ENCODE measurements around the gene CAAP1.
"Not testable (repeated sequence)": the region's sequence is repeated elsewhere in the genome, so short reads cannot be mapped to it uniquely, and the experiment has no call there.

The CAAP1 gene

DNA sequence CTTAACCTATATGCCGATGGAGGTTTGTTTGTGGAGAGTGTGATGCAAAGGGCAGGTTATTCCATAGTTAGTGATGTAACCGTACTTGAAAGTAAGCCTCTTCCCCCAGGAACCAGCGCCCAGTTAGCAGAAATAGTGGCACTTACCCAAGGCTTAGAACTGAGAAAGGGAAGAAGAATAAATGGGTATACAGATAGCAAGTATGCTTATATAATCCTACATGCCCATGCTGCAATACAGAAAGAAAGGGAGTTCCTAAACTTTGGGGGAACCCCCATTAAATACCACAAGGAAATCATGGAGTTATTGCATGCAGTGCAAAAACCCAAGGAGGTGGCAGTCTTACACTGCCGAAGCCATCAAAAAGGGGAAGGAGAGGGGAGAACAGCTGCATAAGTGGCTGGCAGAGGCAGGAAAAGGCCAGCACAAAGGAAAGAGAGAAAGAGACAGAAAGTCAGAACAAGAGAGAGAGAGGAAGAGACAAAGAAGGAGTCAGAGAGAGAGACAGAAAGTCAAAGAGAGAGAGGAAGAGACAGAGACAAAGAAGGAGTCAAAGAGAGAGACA lies 64.1 kb downstream of the CAAP1 start:
- not testable (repeated sequence) for DNase-seq

DNA sequence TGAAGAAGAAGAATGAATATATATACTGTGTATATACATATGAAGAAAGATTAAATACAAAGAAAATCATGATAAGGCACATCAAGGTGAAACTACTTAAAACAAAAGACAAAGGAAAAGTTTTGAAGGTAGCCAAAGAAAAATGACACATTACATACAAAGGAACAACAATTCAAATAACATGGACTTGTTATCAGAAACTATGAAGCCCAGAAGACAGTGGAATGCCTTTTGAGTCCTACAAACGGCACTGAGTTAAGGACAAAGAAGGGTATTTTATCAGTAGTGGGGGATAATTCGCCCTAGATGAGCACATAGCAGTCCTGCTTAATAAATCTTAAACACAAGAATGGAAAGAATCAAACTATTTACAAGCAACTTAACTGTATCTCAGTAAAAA lies 77.8 kb downstream of the CAAP1 start:
- DNase-seq = no peak

GRCh38 chr9:26813247-26813646 lies 79.4 kb downstream of the CAAP1 start:
- DNase-seq = no peak

DNA sequence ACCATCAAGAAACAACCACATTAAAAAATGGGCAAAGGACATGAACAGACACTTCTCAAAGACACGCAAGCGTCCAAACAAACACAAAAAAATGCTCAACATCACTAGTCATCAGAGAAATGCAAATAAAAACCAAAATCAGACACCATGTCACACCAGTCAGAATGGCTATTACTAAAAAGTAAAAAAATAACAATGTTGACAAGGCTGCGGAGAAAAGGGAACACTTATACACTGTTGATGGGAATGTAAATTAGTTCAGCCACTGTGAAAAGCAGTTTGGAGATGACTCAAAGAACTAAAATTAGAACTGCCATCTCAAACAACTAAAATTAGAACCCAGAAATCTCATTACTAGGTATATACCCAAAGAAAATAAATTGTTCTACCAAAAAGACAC lies 80.4 kb downstream of the CAAP1 start:
- DNase-seq = no peak

- no peak for DNase-seq
Measured at GRCh38 chr9:26811106-26811505, 81.5 kb downstream of the CAAP1 start.

- no peak for DNase-seq
Measured at GRCh38 chr9:26809795-26810194, 82.8 kb downstream of the CAAP1 start.

DNA sequence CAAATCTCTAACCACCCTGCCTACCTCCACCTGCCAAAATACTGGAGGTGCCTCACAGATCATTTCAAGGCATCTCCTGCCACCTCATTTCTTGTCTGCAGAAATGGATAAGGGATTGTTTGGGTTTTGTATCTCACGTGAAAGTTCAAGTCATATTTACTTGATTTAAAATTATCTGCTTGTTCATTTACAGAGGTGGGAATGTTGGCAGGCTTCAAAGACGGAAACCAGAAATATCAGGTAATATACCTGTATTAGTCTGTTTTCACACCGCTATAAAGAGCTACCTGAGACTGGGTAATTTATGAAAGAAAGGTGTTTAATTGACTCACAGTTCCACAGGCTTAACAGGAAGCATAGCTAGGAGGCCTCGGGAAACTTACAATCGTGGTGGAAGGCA lies 85.4 kb downstream of the CAAP1 start:
- DNase-seq = no peak

GRCh38 chr9:26802921-26803320 lies 89.7 kb downstream of the CAAP1 start:
- no peak for DNase-seq

DNA sequence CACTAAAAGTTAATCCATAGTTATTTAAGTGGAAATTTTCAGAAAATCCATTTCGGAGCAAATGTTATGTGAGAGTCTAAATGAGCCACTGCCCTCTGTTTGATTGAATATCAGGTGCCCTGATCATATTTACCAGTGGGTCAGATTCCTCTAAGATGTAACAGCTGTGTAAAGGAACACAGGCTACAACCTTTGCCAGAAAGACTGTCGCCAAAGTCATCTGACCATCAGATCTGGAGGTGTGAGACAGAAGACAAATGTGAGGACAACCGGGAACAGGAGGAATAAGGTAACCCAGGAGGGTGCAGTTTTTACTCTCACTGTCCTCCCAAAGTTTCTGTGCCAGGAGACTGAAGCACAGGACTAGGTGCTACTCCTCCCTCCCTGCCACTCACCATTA lies 90.8 kb downstream of the CAAP1 start:
- no peak for DNase-seq

DNA sequence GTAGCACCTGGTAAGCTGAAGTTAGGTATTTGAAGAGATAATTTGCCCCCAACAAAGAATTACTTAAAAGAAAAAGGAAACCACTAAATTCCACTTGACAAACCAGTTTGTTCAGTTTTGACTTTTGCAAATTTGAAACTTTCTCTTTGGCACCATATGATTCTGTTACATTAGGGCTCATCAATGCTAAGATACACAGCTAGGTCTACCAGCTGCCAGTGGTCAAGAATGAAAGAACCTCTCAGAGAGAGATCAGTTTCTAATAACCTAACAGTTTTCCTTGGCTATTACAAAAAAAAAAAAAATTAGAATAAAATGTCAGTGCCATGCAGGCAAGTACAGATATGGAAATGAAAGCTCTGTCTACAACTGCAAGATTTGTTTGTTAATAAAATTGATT lies 92.3 kb downstream of the CAAP1 start:
- no peak for DNase-seq

DNA sequence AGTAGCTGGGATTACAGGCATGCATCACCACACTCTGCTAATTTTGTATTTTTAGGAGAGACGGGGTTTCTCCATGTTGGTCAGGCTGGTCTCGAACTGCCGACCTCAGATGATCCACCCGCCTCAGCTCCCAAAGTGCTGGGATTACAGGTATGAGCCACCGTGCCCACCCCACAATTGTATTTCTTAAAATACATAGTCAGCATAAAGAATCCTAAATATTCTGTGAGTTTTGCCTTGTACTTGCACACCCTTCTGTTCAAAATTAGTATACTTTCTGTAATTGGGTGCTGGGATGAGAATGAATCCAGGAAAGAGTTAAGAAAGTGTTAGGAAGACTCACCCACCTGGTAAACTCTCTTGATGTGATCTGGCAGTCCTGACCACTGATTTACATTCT lies 101.3 kb downstream of the CAAP1 start:
- DNase-seq = no peak
